GM23338 (cell line): ENCODE data around the gene DOCK10. TPM values are rescaled to one million over a fixed set of nuclear protein-coding genes. Genes with fewer than 3 reads are reported as not detected.

Source experiments
- ATAC-seq: fragments of 200-7000 bp; cut with Tn5 transposase; 3 replicates; pipeline ENCODE4 v1.9.1; 2020
- DNase-seq: peaks from one replicate; pipeline ENCODE4 v3.0.0-alpha.2; 2015; ENCODE audit warnings: low spot score
- H2AFZ ChIP-seq: fragments of 200-600 bp; sonication (generic); 2 replicates; pipeline ENCODE4 v1.8.0; 2016; ENCODE audit warnings: antibody characterized with exemption, mild to moderate bottlenecking, moderate library complexity
- H3F3A ChIP-seq: fragments of 200-600 bp; sonication (generic); replicated peaks from 2 replicates; pipeline ENCODE4 v1.8.0; 2017; ENCODE audit warnings: antibody characterized with exemption, mixed run types, low read depth
- H3K27ac ChIP-seq: fragments of 200-600 bp; sonication (generic); 2 replicates; pipeline ENCODE4 v1.6.1; 2016; ENCODE audit warnings: low read depth
- H3K27me3 ChIP-seq: fragments of 200-600 bp; sonication (generic); 2 replicates; pipeline ENCODE4 v1.8.0; 2016; ENCODE audit warnings: mild to moderate bottlenecking, mixed run types, moderate library complexity; ENCODE audit not compliant: insufficient read depth
- H3K36me3 ChIP-seq: fragments of 200-600 bp; sonication (generic); 2 replicates; pipeline ENCODE4 v1.8.0; 2016; ENCODE audit warnings: mild to moderate bottlenecking; ENCODE audit not compliant: insufficient read depth
- H3K4me1 ChIP-seq: fragments of 200-600 bp; sonication (generic); 2 replicates; pipeline ENCODE4 v1.8.0; 2016; ENCODE audit warnings: mild to moderate bottlenecking, moderate library complexity; ENCODE audit not compliant: insufficient read depth
- H3K4me2 ChIP-seq: fragments of 200-600 bp; sonication (generic); 2 replicates; pipeline ENCODE4 v1.7.1; 2017; ENCODE audit warnings: mixed run types
- H3K4me3 ChIP-seq: fragments of 200-600 bp; sonication (generic); 2 replicates; pipeline ENCODE4 v1.6.1; 2016; ENCODE audit warnings: mixed run types
- H3K79me2 ChIP-seq: fragments of 200-600 bp; sonication (generic); replicated peaks from 2 replicates; pipeline ENCODE4 v1.8.0; 2017; ENCODE audit warnings: mild to moderate bottlenecking; ENCODE audit not compliant: insufficient read depth
- H3K9me2 ChIP-seq: fragments of 200-600 bp; sonication (generic); 2 replicates; pipeline ENCODE4 v1.8.0; 2017; ENCODE audit not compliant: insufficient read depth
- H4K20me1 ChIP-seq: fragments of 200-600 bp; sonication (generic); replicated peaks from 2 replicates; pipeline ENCODE4 v1.8.0; 2017; ENCODE audit warnings: mild to moderate bottlenecking; ENCODE audit not compliant: insufficient read depth
- H3K27ac Mint-ChIP-seq: 2 replicates; pipeline ENCODE4 v1.8.0; 2020; ENCODE audit warnings: inconsistent platforms, mild to moderate bottlenecking, moderate library complexity, mixed read lengths
- H3K27me3 Mint-ChIP-seq: 3 replicates; pipeline ENCODE4 v1.8.0; 2022; ENCODE audit warnings: low read depth, mild to moderate bottlenecking, moderate library complexity, mixed read lengths, inconsistent platforms; ENCODE audit not compliant: insufficient read depth, poor library complexity
- H3K36me3 Mint-ChIP-seq: 3 replicates; pipeline ENCODE4 v1.8.0; 2021; ENCODE audit warnings: low read depth, mild to moderate bottlenecking, inconsistent platforms, moderate library complexity, mixed read lengths
- H3K4me1 Mint-ChIP-seq: 3 replicates; pipeline ENCODE4 v1.8.0; 2020; ENCODE audit warnings: mild to moderate bottlenecking, inconsistent platforms, mixed read lengths
- H3K4me3 Mint-ChIP-seq: 3 replicates; pipeline ENCODE4 v1.8.0; 2021; ENCODE audit warnings: moderate library complexity, mild to moderate bottlenecking, inconsistent platforms, mixed read lengths
- H3K9me3 Mint-ChIP-seq: 3 replicates; pipeline ENCODE4 v1.8.0; 2020; ENCODE audit warnings: moderate library complexity, mild to moderate bottlenecking, inconsistent platforms, mixed read lengths
- CTCF ChIP-seq, 2 experiments: fragments of 200-600 bp in 1 of 2; sonication (generic) in 1 of 2; conservative IDR thresholded peaks; 2 replicates each; pipeline versions ENCODE4 v1.5.1 to v1.6.1; 2016 to 2017; ENCODE audit warnings: antibody characterized with exemption in 2 of 2, low read depth in 2 of 2, mild to moderate bottlenecking in 2 of 2, moderate library complexity in 1 of 2
- EZH2phosphoT487 ChIP-seq: fragments of 200-600 bp; sonication (generic); IDR thresholded peaks from one replicate; pipeline ENCODE4 v1.8.1; 2018; ENCODE audit warnings: antibody characterized with exemption; ENCODE audit not compliant: unreplicated experiment
- JUNB ChIP-seq: IDR thresholded peaks from one replicate; pipeline ENCODE4 v1.6.1; 2016; ENCODE audit warnings: antibody characterized with exemption; ENCODE audit not compliant: unreplicated experiment
- POLR2AphosphoS5 ChIP-seq: IDR thresholded peaks from 2 replicates; pipeline ENCODE4 v1.6.1; 2016; ENCODE audit warnings: antibody characterized with exemption, low read depth
- REST ChIP-seq: IDR thresholded peaks from one replicate; pipeline ENCODE4 v1.6.1; 2018; ENCODE audit warnings: antibody characterized with exemption; ENCODE audit not compliant: unreplicated experiment
- STAT1 ChIP-seq: IDR thresholded peaks from one replicate; pipeline ENCODE4 v1.6.1; 2016; ENCODE audit warnings: antibody characterized with exemption; ENCODE audit not compliant: unreplicated experiment
- ZNF331 ChIP-seq: fragments of 250-450 bp; sonication (Bioruptor Pico); IDR thresholded peaks from 2 replicates; pipeline ENCODE4 v1.5.0; 2020; ENCODE audit warnings: low read depth, mild to moderate bottlenecking, moderate library complexity
- ZNF462 ChIP-seq: fragments of 250-450 bp; sonication (Bioruptor Pico); IDR thresholded peaks from 2 replicates; pipeline ENCODE4 v1.5.0; 2020; ENCODE audit warnings: mild to moderate bottlenecking, moderate library complexity
- polyA plus RNA-seq: library from polyadenylated mRNA; unstranded; fragments of >200 nt; fragmentation: Nextera tagmentation; extraction: Ambion mirVana; gene quantifications from 2 replicates; pipeline ENCODE4 v1.2.1, GENCODE V29; 2016
- total RNA-seq: library from RNA; depleted of rRNA; stranded (reverse); fragments of >200 nt; shearing (Covaris generic); gene quantifications from 2 replicates; pipeline ENCODE4 v1.2.3, GENCODE V29; 2014

DOCK10 gene
- total and polyA plus RNA-seq, 2 experiments from 2014 or later, result 1.0 to 1.7 TPM

- TF ChIP-seq REST (no peak), JUNB (no peak), POLR2AphosphoS5 (no peak), ZNF331 (CRISPR knock-in tag) (no peak), EZH2phosphoT487 (no peak), CTCF (conservative IDR thresholded peaks at IDR 0.05; ENCODE audit: low read depth in 2 of 2) (no peak), STAT1 (no peak)
These were observed 83.4 kb downstream of the DOCK10 start (continued) for GRCh38 chr2:224958873-224959272.

GRCh38 chr2:224958462-224958857 is 83.8 kb downstream of the DOCK10 start:
- no peak for DNase-seq
- no peaks in the 10 kb centered on the region for H3K27me3 ChIP-seq
- no peaks in the 10 kb centered on the region for H3K36me3 ChIP-seq
- no peak for TF ChIP-seq ZNF462
- TF ChIP-seq REST, result no peak
- no peak overlapping the region for H3K4me2 ChIP-seq
- Mint-ChIP-seq H3K36me3 (no peaks in the 10 kb centered on the region), H3K4me3 (no peak overlapping the region), H3K27me3 (no peaks in the 10 kb centered on the region), H3K4me1 (peaks cover 6% of the 10 kb centered on the region; the same call in 2 of the 3 replicates), H3K27ac (no peak overlapping the region), H3K9me3 (no peaks in the 10 kb centered on the region)
- H3K27ac ChIP-seq, result no peak overlapping the region
- ATAC-seq, result no peak
- H3K9me2 ChIP-seq, result no peaks in the 10 kb centered on the region
- H3K4me3 ChIP-seq, result no peak overlapping the region
- no peaks in the 10 kb centered on the region for H3F3A ChIP-seq
- no peaks in the 10 kb centered on the region for H4K20me1 ChIP-seq
- peaks cover 8% of the 10 kb centered on the region; the same call in 1 of the 2 replicates for H3K4me1 ChIP-seq
- H2AFZ ChIP-seq, result no peak overlapping the region
- H3K79me2 ChIP-seq, result no peaks in the 10 kb centered on the region
